PFSK-1 (cell line): ENCODE measurements around the gene GTF2H3.

Source experiments
- FOXP2 ChIP-seq: optimal IDR thresholded peaks from 2 replicates; pipeline ENCODE3; 2011; ENCODE audit warnings: borderline replicate concordance, control low read depth, inconsistent platforms; ENCODE audit not compliant: insufficient read depth; ENCODE audit errors: extremely low read length, extremely low read depth
- POLR2AphosphoS5 ChIP-seq: IDR thresholded peaks from 2 replicates; pipeline ENCODE4 v1.6.1; 2012; ENCODE audit warnings: low read depth, mild to moderate bottlenecking, control low read depth, low read length, moderate library complexity
- REST ChIP-seq, 2 experiments: IDR thresholded peaks; 2 replicates each; pipeline versions ENCODE4 v1.6.1 to v1.8.0; 2011 to 2012; ENCODE audit warnings: low read depth in 2 of 2, low read length in 2 of 2, control low read depth in 1 of 2, inconsistent platforms in 1 of 2, mild to moderate bottlenecking in 1 of 2, moderate library complexity in 1 of 2; ENCODE audit not compliant: insufficient read depth in 1 of 2
- SIN3A ChIP-seq: IDR thresholded peaks from 2 replicates; pipeline ENCODE4 v1.6.1; 2012; ENCODE audit warnings: mild to moderate bottlenecking, low read length, moderate library complexity, borderline replicate concordance; ENCODE audit not compliant: insufficient read depth
- TAF1 ChIP-seq: IDR thresholded peaks from 2 replicates; pipeline ENCODE4 v1.6.1; 2012; ENCODE audit warnings: low read length, control low read depth, borderline replicate concordance; ENCODE audit not compliant: insufficient read depth

The GTF2H3 gene

GRCh38 chr12:123705935-123706334 is 72.3 kb downstream of the GTF2H3 start:
- no peak for TF ChIP-seq REST (IDR thresholded peaks at IDR 0.05; ENCODE audit: insufficient read depth in 1 of 2, low read depth in 2 of 2, low read length in 2 of 2)
- TF ChIP-seq POLR2AphosphoS5, result no peak
- TF ChIP-seq SIN3A, result no peak
- no peak for TF ChIP-seq FOXP2

DNA sequence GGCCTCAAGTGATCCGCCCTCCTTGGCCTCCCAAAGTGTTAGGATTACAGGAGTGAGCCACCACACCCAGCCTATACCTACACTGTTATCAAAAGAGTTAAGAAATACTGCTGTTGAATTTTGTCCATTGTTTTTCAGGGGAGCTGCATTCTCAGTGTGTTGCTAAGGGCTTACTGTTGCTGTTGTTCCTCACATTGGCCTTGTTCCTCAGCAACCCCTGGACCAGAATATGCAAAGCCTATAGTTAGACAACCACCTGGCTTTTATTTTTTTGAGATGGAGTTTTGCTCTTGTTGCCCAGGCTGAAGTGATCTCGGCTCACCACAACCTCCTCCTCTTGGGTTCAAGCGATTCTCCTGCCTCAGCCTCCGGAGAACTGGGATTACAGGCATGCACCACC is 73.8 kb downstream of the GTF2H3 start:
- no peak for TF ChIP-seq POLR2AphosphoS5
- TF ChIP-seq SIN3A, result no peak
- no peak for TF ChIP-seq FOXP2
- no peak for TF ChIP-seq REST (IDR thresholded peaks at IDR 0.05; ENCODE audit: insufficient read depth in 1 of 2, low read depth in 2 of 2, low read length in 2 of 2)
- no peak for TF ChIP-seq TAF1
